HepG2 (cell line): ENCODE measurements around the gene APOC1. TPM values are rescaled to one million over a fixed set of nuclear protein-coding genes. Genes with fewer than 3 reads are reported as not detected.

Experiments used
- SKIL ChIP-seq: sonication (generic); formaldehyde crosslinking; IDR thresholded peaks from 2 replicates; pipeline ENCODE4 v1.8.0; 2022; ENCODE audit warnings: missing genetic modification reagents, mild to moderate bottlenecking, moderate library complexity, borderline replicate concordance
- SP1 ChIP-seq, 2 experiments: fragments of 450-650 bp in 1 of 2; sonication (generic) in 1 of 2; formaldehyde crosslinking in 1 of 2; IDR thresholded peaks; 2 replicates each; pipeline versions ENCODE4 v1.4.0 to v1.6.1; 2016 to 2020; ENCODE audit warnings: missing genetic modification reagents in 1 of 2
- ZFY ChIP-seq: sonication (generic); formaldehyde crosslinking; IDR thresholded peaks from 2 replicates; pipeline ENCODE4 v1.4.0; 2020; ENCODE audit warnings: missing genetic modification reagents
- ZNF646 ChIP-seq: sonication (generic); formaldehyde crosslinking; IDR thresholded peaks from 2 replicates; pipeline ENCODE4 v1.9.0; 2021; ENCODE audit warnings: mild to moderate bottlenecking, missing genetic modification reagents
- polyA plus RNA-seq, 8 experiments: library from polyadenylated mRNA; depleted of rRNA in 3 of 8; stranded (reverse) in 7 of 8; unstranded in 1 of 8; fragments of >200 nt; fragmentation: Illumina TruSeq in 4 of 8; extraction: Trizol in 4 of 8; gene quantifications; 2 replicates each; pipeline versions ENCODE4 v1.2.1 to v1.2.3, GENCODE V29; 2011 to 2016; ENCODE audit warnings: low read depth in 4 of 8, missing spikeins in 1 of 8, mixed read lengths in 1 of 8; ENCODE audit not compliant: insufficient read depth in 1 of 8
- total RNA-seq, 5 experiments: library from RNA; depleted of rRNA; stranded (reverse); fragments of >200 nt; fragmentation: Illumina TruSeq; extraction: Trizol; gene quantifications; 2 replicates each; pipeline ENCODE4 v1.2.3, GENCODE V29; 2016; ENCODE audit warnings: low read depth in 1 of 5
- TF ChIP-seq, protein P1 (sequence below): sonication (generic); formaldehyde crosslinking; IDR thresholded peaks from 2 replicates; pipeline ENCODE4 v1.5.1; 2020; ENCODE audit warnings: missing genetic modification reagents, mild to moderate bottlenecking, borderline replicate concordance
- TF ChIP-seq, protein P2 (sequence below): sonication (generic); formaldehyde crosslinking; IDR thresholded peaks from 2 replicates; pipeline ENCODE4 v1.8.1; 2023; ENCODE audit warnings: mild to moderate bottlenecking, inconsistent platforms, moderate library complexity, missing genetic modification reagents, borderline replicate concordance

Gene APOC1
- total and polyA plus RNA-seq, 2 of the 13 experiments (the other 11 are each of a cell fraction or from before 2014, with no cell fraction given), result 600 to 1,235 TPM

GRCh38 chr19:44954649-44955504 lies 40.5 kb downstream of the APOC1 start, which contains the start of gene CLPTM1 (continued):
- peak; percentile 76 for TF ChIP-seq SP1 (IDR thresholded peaks at IDR 0.05)
- peak; percentile 91 for TF ChIP-seq SP1 (CRISPR knock-in tag; IDR thresholded peaks at IDR 0.05)
- no peak for TF ChIP-seq ZNF646 (CRISPR knock-in tag)
- TF ChIP-seq ZFY (CRISPR knock-in tag), result no peak; the same call in 1 of the 2 replicates
- TF ChIP-seq, protein P1, sequence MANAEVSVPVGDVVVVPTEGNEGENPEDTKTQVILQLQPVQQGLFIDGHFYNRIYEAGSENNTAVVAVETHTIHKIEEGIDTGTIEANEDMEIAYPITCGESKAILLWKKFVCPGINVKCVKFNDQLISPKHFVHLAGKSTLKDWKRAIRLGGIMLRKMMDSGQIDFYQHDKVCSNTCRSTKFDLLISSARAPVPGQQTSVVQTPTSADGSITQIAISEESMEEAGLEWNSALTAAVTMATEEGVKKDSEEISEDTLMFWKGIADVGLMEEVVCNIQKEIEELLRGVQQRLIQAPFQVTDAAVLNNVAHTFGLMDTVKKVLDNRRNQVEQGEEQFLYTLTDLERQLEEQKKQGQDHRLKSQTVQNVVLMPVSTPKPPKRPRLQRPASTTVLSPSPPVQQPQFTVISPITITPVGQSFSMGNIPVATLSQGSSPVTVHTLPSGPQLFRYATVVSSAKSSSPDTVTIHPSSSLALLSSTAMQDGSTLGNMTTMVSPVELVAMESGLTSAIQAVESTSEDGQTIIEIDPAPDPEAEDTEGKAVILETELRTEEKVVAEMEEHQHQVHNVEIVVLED, result no peak; the same call in 1 of the 2 replicates
- TF ChIP-seq SKIL (CRISPR knock-in tag), result no peak
- TF ChIP-seq, protein P2, sequence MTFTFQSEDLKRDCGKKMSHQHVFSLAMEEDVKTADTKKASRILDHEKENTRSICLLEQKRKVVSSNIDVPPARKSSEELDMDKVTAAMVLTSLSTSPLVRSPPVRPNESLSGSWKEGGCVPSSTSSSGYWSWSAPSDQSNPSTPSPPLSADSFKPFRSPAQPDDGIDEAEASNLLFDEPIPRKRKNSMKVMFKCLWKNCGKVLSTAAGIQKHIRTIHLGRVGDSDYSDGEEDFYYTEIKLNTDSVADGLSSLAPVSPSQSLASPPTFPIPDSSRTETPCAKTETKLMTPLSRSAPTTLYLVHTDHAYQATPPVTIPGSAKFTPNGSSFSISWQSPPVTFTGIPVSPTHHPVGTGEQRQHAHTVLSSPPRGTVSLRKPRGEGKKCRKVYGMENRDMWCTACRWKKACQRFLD (CRISPR knock-in tag), result no peak
